ENCODE results near the gene OR51B4. TPM values are rescaled to one million over a fixed set of nuclear protein-coding genes. Genes with fewer than 3 reads are reported as not detected.

The OR51B4 gene
- total and polyA plus RNA-seq, 9 of the 15 experiments (the other 6 are each of a cell fraction or from before 2014, with no cell fraction given): 17.1 to 64.6 (median 39.9) TPM

- TF ChIP-seq CHD4 (IDR thresholded peaks at IDR 0.05; ENCODE audit: insufficient read depth, insufficient replicate concordance, low read depth, low read length, poor library complexity, severe bottlenecking) (no peak), SMARCC2 (IDR thresholded peaks at IDR 0.05; ENCODE audit: low read depth) (no peak), STAT5A (IDR thresholded peaks at IDR 0.05; ENCODE audit: borderline replicate concordance, low read length) (no peak), CREB3L1 (IDR thresholded peaks at IDR 0.05; ENCODE audit: borderline replicate concordance, low read depth) (no peak), POLR2AphosphoS2 (IDR thresholded peaks at IDR 0.05; ENCODE audit: low read length) (peak; percentile 79; the same call in 1 of the 2 replicates), RB1 (IDR thresholded peaks at IDR 0.05; ENCODE audit: low read depth) (no peak), ZNF277 (CRISPR knock-in tag; IDR thresholded peaks at IDR 0.05; ENCODE audit: borderline replicate concordance) (no peak), GTF2F1 (IDR thresholded peaks at IDR 0.05; ENCODE audit: low read depth, low read length) (0 out of 2 replicates have a peak, but pooled peaks have one; percentile 7), LCOR (CRISPR knock-in tag; IDR thresholded peaks at IDR 0.05) (peak; percentile 23; the same call in 1 of the 2 replicates), ELK3 (CRISPR knock-in tag; IDR thresholded peaks at IDR 0.05) (no peak), ZNF592 (IDR thresholded peaks at IDR 0.05) (peak; percentile 57; the same call in 1 of the 2 replicates), ZC3H8 (IDR thresholded peaks at IDR 0.05) (no peak), SMARCB1 (IDR thresholded peaks at IDR 0.05; ENCODE audit: insufficient read length, low read depth) (no peak), EP300 (IDR thresholded peaks at IDR 0.05; ENCODE audit: low read length) (no peak), ZNF398 (CRISPR knock-in tag; IDR thresholded peaks at IDR 0.05) (no peak), POLR2G (IDR thresholded peaks at IDR 0.05; ENCODE audit: low read depth, low read length) (peak; percentile 69)
Measured at GRCh38 chr11:5269715-5270147, 32.0 kb downstream of the OR51B4 start, which contains the start of gene HBE1 (continued).
